Heart left ventricle (tissue), 13 donors: Measurements from ENCODE around the gene PHLPP2.

Experiments
- CTCF ChIP-seq, 12 donors: fragments of 200-600 bp; sonication (generic) in 4 of 12; IDR thresholded peaks; one replicate each; pipeline versions ENCODE4 v1.5.0 to v1.8.0; 2018 to 2022; ENCODE audit warnings: antibody characterized with exemption in 12 of 12, mild to moderate bottlenecking in 5 of 12
- POLR2A ChIP-seq, 2 donors: fragments of 450-650 bp; IDR thresholded peaks; one replicate each; pipeline ENCODE4 v1.6.1; 2017; ENCODE audit warnings: antibody characterized with exemption in 2 of 2, mild to moderate bottlenecking in 2 of 2, moderate library complexity in 2 of 2
- donor health status: ischemic (EF 13 %, LVEDD 7.1; RV severe dilation, severe dysfunction).
- donor health status: DM: no; HTN: yes; CAD: no.
- donor health status: DM: no; HTN: no; CAD: no.
- donor health status: ischemic (EF 25% LVEDD 6.9; RV normal size, moderate dysfunction).
- donor health status: ischemic (EF 25% LVEDD 5.7; RV mildly dilated, moderate dysfunction).
- donor health status: ischemic (EF 35%, LVEDD 5.7; RV mildly dilated, moderate dysfunction).
- donor health status: nonischemic (EF 11% LVEDD 7.7; RV severe dilation, severe dysfunction).
- donor health status: DM: yes; HTN: yes; CAD: no.
- donor health status: PGD.
- donor health status: ischemic (EF 29% LVEDD 5.4; RV normal size, mild dysfunction).
- donor health status: nonischemic (EF 23%, LVEDD 6.1; RV moderate dilation, normal function).

- no peak for TF ChIP-seq CTCF (IDR thresholded peaks at IDR 0.05)
- TF ChIP-seq POLR2A (IDR thresholded peaks at IDR 0.05), result no peak
These were observed 8.1 kb upstream of the PHLPP2 start for GRCh38 chr16:71732587-71732986.
